ENCODE results near the gene WASHC3. TPM values are rescaled to one million over a fixed set of nuclear protein-coding genes. Genes with fewer than 3 reads are reported as not detected.

Gene WASHC3
- polyA plus RNA-seq, 1 experiment: 34.5 TPM

- POLR2A ChIA-PET: no interaction called here
- CTCF ChIA-PET: no interaction called here
- no peak for TF ChIP-seq CTCF (IDR thresholded peaks at IDR 0.05; ENCODE audit: insufficient read depth, low read depth, low read length)
- no peaks in the 10 kb centered on the region for H3K27me3 ChIP-seq (ENCODE audit: control insufficient read depth, insufficient read depth, low read length)
- H3K36me3 ChIP-seq (ENCODE audit: control insufficient read depth, insufficient read depth, low read length): no peaks in the 10 kb centered on the region
- no peak overlapping the region for H3K4me3 ChIP-seq (ENCODE audit: low read depth, low read length)
- no peak for DNase-seq (ENCODE audit: low read depth)
Observed at GRCh38 chr12:101968770-101969169, 93.0 kb downstream of the WASHC3 start.

DNA sequence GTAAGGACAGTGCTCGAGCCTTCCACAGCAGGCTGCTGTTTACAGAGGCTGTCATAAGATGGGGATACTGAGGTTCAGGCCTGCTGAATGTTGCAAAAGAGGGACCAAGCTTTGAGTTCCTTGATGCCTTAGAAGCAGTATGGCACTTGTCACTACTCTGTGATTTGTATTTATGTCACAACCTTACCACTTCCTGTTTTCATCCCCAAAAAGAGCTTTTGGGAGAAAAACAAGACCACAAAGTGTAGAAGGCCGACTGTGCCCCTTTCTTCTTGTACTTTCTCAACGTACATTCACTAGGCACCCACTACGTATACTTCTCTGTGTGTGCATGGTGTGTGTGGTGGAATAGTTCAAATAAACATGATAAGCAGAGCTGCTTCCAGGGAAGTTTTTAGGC is 94.3 kb downstream of the WASHC3 start:
- POLR2A ChIA-PET: no interaction called here
- Histone ChIP-seq H3K27me3 (ENCODE audit: control insufficient read depth, insufficient read depth, low read length) (no peaks in the 10 kb centered on the region), H3K36me3 (ENCODE audit: control insufficient read depth, insufficient read depth, low read length) (no peaks in the 10 kb centered on the region), H3K4me3 (ENCODE audit: low read depth, low read length) (no peak overlapping the region)
- DNase-seq (ENCODE audit: low read depth): no peak
- CTCF ChIA-PET: interaction anchor here (0.8 to 1.0 kb wide), 2 partner anchors 9 to 12 kb away, joined by 3 read pairs; no protein-coding TSS in a partner anchor
- TF ChIP-seq CTCF (IDR thresholded peaks at IDR 0.05; ENCODE audit: insufficient read depth, low read depth, low read length): no peak

DNA sequence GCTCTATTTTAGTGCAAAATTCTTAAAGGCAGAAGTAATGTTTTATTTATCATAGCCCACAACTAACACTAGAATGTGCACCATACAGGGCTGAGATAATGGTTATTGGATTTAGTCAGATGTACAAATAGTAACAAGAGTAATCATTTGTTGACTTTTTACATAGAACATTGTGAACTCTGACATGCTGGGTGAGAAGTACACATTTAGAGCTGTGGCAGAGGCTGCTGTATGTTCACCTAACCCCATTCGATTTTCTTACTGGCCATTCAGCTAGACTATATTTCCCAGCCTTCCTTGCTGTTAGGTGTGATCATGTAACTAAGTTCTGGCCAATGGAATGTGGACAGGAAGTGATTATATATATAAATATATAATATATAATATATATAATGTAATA is 95.3 kb downstream of the WASHC3 start:
- no peaks in the 10 kb centered on the region for H3K27me3 ChIP-seq (ENCODE audit: control insufficient read depth, insufficient read depth, low read length)
- CTCF ChIA-PET: interaction anchor here (0.8 kb wide), 1 partner anchor 14 kb away, joined by 3 read pairs; no protein-coding TSS in a partner anchor
- POLR2A ChIA-PET: no interaction called here
- no peak for TF ChIP-seq CTCF (IDR thresholded peaks at IDR 0.05; ENCODE audit: insufficient read depth, low read depth, low read length)
- H3K4me3 ChIP-seq (ENCODE audit: low read depth, low read length): no peak overlapping the region
- no peak for DNase-seq (ENCODE audit: low read depth)
- H3K36me3 ChIP-seq (ENCODE audit: control insufficient read depth, insufficient read depth, low read length): no peaks in the 10 kb centered on the region

- ChIA-PET POLR2A (no interaction called here), CTCF (interaction anchor here (0.8 to 1.2 kb wide), 2 partner anchors 30 to 206 kb away, joined by 3 read pairs; no protein-coding TSS in a partner anchor)
- TF ChIP-seq CTCF (IDR thresholded peaks at IDR 0.05; ENCODE audit: insufficient read depth, low read depth, low read length): no peak
- H3K36me3 ChIP-seq (ENCODE audit: control insufficient read depth, insufficient read depth, low read length): no peaks in the 10 kb centered on the region
- no peak for DNase-seq (ENCODE audit: low read depth)
- no peaks in the 10 kb centered on the region for H3K27me3 ChIP-seq (ENCODE audit: control insufficient read depth, insufficient read depth, low read length)
- H3K4me3 ChIP-seq (ENCODE audit: low read depth, low read length): no peak overlapping the region
Observed at GRCh38 chr12:101963697-101964096, 98.1 kb downstream of the WASHC3 start.

Other genes starting within 250 kb of the WASHC3 start
- gene GNPTAB, start 231.0 kb downstream of the WASHC3 start, polyA plus RNA-seq (2011; rRNA removed): 20.5 and 36.1 TPM in 2 replicates
- gene DRAM1, start 184.4 kb downstream of the WASHC3 start, polyA plus RNA-seq (2011; rRNA removed): 99.4 and 168 TPM in 2 replicates
- 22.6 and 46.2 TPM in 2 replicates for gene NUP37, start 58.1 kb upstream of the WASHC3 start, polyA plus RNA-seq (2011; rRNA removed)
- gene PARPBP, start 58.2 kb upstream of the WASHC3 start, polyA plus RNA-seq (2011; rRNA removed): 3.9 and 6.4 TPM in 2 replicates
- gene PMCH, start 135.8 kb upstream of the WASHC3 start, polyA plus RNA-seq (2011; rRNA removed): not detected in 2 replicates